Endometrium (tissue), 2 donors: ENCODE data around the gene STARD3NL.
"Not testable (repeated sequence)": the region's sequence is repeated elsewhere in the genome, so short reads cannot be mapped to it uniquely, and the experiment has no call there.

ENCODE experiments used
- FAIRE-seq: peaks from 2 replicates; lab custom pipeline; 2012; peaks lifted over from hg19 to GRCh38; lab: Jason Lieb, UNC
- donor health status: control.
- donor health status: control.

Gene STARD3NL, protein sequence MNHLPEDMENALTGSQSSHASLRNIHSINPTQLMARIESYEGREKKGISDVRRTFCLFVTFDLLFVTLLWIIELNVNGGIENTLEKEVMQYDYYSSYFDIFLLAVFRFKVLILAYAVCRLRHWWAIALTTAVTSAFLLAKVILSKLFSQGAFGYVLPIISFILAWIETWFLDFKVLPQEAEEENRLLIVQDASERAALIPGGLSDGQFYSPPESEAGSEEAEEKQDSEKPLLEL

DNA sequence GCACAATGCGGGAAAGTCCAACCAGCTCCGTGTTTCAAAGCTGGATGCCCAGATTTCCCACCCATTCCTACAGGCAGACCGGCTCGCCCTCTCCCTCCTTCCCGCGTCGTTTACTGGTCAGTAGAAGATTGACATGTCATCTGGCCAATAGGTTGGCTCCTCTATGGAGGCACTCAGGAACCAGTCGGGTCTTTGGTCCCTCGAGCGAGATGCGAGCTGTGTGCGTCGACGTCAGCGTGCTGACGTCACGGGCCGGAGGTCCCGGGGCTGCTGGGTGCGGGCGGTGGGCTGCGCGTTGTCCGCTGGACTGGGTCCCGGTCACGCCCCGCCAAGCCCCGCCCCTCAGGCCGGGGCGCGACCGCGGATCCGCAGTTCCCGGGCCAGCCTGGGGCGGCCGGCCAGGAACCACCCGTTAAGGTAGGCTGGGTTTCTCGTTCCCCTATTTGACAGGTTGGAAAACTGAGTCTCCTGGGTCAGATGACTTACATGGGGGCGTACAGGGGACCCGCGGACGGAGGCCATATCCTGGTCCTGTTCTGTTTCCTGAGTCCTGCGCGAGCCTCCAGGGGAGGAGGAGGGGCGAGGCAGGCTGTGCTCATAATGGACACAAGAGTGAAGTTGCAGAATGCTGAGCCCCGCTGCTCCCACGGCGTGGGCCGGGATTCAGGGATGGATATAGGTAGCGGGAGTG lies at the start of gene STARD3NL:
Gene STARD3NL, plus strand, starts transcription at position 242 of the 691 bp plus-strand sequence. CDS start 29,260 bp downstream, outside the sequence.
- peak; percentile 95 for FAIRE-seq

DNA sequence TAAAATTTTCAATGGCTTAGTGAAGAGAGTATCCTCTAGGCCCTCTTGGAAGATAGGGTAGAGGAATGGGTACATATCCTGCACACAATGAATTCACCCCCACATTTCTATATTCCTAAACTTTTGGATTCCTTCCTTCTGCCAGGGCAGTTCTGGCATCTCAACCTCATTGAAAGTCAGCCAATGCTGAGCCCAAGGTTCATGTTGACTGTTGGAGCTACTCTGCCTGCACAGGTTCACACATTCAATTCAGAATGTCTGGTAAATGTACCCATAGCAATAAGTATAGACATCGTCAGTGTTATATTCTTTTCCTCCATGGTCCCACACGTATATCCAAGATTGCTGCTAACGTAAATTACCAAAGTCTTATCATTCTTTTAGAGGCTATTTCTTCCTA lies 48.9 kb upstream of the STARD3NL start:
- no peak for FAIRE-seq

DNA sequence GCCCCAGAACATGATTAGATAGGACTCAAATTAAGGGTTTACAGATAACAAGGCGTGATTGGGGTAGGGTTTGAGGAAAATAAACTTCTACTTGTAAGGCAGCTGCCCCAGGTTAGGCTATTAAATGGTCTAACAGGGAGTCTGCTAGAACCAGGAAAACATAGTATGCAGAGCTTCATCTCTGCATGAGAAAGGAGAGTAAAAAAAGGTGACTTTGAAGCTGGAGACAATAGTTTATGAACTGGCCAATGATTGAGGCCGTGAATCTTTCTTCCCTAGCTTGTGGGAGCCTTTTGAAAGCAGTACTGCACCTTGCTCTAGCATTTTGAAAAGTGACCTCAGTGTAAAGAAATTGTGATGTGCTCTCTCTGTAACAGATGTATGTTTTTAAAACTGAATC lies 48.5 kb upstream of the STARD3NL start:
- no peak for FAIRE-seq

DNA sequence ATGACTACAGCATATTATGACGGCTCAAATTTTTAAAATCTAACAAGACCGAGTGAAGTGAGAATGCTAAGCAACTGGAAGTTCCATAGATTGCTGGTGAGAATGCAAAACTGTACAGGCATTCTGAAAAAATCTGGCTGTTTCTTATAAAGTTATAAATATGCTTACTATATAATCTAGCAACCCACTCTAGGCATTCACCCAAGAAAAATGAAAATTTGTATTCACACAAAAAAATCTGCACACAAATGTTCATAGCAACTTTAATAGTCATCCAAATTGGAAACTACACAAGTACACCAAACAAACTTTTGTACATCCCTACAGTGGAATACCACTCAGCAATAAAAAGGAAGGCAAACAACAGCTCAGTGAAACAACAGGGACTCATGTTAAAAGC lies 39.9 kb upstream of the STARD3NL start:
- no peak for FAIRE-seq

DNA sequence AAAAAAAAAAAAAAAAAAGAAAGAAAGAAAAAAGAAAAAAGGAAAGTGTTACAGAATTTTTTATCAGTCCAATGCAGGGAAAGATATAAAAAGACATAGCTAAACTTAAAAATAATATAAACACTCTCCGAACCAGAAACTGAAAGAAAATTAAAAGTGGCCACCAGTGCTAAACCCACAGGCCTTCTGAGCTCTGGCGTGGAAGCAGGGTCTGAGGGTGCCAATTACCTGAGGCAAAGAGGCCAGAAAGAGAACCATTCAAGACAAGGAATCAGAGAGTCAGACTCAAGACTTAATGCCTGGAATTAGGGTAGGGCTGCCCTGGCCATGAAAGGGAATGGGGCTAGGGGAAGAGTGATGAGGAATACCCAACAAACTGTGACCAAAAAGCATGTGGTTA lies 36.9 kb upstream of the STARD3NL start:
- FAIRE-seq: no peak

DNA sequence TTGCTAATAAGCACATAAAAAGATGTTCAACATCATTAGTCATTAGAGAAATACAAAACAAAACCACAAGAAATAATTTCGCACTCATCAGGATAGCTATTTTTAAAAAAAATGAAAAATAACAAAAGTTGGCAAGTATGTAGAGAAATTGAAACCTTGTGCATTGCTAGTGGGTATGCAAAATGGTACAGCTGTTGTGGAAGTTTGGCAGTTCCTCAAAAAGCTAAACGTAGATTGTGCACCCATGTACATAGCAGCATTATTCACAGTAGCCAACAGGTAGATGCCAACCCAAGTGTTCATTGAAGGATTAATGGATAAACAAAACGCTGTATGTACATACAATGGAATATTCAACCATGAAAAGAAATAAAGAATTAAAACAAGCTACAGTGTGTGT lies 35.3 kb upstream of the STARD3NL start:
- FAIRE-seq: no peak

DNA sequence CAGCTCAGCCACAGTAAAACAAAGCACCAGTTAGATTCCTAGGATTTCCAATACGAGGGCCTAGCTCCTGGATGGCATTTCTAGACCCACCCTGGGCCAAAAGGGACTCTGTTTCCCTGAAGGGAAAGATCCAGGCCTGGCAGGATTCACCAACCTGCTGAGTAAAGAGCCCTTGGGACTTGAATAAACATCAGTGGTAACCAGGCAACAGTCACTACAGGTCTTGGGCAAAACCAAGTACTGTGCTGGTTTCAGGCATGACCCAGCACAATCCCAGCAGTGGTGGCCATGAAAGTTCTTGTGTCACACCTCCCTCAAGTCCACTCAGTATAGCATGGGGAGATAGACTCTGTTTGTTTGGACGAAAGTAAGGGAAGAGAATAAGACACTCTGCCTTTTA lies 31.0 kb upstream of the STARD3NL start:
- no peak for FAIRE-seq

DNA sequence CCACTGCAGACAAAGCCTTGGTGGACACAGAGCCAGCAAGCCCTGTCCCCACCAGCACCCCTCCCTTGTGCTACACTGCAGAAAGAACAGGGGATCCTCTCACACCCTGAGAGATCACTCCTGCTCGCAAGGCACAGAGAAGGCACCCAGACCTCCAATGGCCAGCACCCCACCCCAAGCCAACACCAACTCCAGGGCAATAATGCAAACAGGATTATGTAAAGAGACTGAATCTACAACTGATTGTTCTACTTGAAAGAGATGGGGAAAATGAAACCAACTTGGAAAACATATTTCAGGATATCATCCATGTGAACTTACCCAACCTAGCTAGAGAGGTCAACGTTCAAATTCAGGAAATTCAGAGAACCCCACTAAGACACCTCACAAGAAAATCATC lies 26.5 kb upstream of the STARD3NL start:
- FAIRE-seq: no peak

DNA sequence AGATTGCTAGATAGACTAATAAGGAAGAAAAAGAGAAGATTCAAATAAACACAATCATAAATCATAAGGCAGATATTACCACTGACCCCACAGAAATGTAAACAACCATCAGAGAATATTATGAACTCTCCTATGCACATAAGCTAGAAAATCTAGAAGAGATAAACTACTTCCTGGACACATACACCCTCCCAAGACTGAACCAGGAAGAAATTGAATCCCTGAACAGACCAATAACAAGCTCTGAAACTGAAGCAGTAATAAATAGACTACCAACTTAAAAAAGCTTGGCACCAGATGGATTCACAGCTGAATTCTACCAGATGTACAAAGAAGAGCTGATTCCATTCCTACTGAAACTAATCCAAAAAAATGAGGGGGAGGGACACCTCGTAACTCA lies 24.5 kb upstream of the STARD3NL start:
- FAIRE-seq: no peak

DNA sequence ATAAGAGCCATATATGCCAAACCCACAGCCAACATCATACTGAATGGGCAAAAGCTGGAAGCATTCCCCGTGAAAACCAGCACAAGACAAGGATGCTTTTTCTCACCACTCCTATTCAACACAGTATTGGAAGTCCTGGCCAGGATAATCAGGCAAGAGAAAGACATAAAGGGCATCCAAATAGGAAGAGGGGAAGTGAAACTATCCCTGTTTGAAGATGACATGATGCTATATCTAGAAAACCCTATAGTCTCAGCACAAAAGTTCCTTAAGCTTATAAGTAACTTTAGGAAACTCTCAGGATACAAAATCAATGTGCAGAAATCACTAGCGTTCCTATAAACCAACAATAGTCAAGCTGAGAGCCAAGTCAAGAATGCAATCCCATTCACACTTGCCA lies 23.8 kb upstream of the STARD3NL start:
- no peak for FAIRE-seq

DNA sequence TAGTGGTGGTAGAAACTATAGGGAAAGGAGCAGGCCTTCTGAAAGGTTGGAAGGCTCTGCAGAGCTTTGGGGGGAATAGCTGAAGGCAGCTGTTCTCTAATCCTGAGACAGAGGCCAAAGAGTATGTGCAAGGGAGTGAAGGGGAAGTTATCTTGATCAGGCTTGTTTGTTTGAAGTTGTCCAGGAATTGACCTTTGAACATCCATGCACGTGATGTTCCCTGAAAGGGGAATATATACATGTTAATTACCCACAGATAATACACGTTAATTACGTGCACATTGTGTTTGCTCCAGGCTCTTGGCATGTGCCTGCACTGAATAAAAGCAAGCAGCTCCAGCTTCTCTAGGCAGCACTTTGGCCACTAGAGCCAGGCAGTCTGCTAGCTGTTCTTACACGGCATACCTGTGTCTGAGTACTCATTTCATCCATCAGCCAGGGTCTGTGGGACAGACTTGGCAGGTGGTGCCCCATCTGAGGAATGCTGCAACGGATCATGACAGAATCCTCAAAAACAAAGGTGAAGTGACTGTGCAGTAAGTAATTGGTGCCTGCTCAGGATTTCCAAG lies 18.0 kb upstream of the STARD3NL start:
- no peak for FAIRE-seq

DNA sequence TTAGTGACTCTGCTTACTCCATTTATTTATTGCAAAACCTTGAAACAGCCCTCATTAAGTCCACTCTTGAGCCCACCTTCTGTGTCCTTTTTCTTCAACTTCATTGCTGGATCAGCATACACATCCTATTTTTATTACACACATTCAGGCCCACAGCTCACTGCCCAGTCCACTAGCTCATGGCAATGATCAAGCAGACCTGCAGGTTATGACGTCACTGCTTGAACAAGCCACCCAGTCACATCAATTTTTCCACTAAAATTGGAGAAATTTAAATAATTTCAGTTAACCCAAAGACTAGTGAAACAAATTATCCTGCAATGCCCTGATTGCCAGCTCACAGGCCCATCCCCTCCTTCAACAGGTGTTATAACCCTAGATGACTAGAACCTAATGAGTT lies 16.0 kb upstream of the STARD3NL start:
- FAIRE-seq: no peak

DNA sequence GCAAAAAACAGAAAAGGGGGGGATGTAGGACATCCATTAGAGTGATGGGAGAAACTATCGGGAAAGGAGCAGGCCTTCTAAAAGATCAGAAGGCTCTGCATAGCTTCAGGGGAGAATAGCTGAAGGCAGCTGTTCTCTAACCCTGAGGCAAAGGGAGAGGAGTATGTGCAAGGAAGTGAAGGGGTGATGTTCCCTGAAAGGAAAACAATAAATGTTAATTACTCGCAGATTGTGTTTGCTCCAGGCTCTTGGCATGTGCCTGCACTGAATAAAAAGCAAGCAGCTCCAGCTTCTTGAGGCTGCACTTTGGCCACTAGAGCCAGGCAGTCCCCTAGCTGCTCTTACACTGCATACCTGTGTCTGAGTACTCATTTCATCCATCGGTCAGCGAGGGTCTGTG lies 14.4 kb upstream of the STARD3NL start:
- no peak for FAIRE-seq

DNA sequence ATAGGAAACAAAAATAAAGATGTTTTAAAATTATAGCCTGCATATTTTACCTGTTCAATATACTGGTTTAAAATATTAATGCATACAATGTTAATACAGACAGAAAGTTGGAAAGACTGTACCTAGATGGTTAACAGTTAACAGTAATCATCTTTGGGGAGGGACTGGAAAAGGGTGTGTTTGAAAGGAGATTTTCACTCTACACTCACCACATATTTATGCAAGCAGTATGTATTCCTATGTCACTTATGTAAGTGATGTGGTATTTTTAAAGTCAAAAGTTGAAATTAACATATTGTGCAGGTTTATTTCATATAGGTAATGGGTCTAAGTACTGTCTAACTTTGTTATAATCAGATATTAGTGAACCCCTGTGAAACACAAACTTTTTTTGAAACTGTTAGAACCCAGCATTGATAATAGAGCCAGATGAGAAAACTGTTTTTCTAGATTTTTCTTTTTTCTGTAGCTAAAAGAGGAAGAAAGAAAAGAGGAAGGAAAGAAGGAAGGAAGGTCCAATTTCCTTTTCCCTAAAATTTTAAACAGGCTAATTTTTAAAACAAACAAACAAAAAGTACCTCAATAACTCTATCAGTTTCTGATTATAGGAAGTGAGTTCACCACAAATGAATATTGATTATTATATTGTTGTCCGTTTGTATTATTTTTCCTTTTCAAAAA lies 9.0 kb upstream of the STARD3NL start:
- no peak for FAIRE-seq

DNA sequence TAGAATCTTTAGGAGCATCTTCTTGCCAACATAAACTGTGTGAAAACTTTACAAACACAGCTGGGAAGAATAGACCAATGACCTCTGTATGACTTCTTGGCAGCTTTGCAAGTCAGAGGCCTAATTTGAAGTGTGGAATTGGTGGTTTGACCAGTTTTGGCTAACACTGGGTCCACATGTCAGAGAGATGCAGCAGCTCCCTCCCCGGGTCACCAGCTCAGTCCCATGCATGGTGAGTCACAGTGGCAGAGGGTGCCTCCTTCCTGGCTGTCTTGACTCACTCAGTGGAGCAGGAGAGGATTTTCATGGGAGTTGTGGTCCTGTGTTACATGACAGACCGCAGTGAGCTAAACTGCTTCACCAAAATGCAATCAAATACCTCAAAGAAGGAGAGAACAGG lies 8.2 kb upstream of the STARD3NL start:
- FAIRE-seq: no peak

DNA sequence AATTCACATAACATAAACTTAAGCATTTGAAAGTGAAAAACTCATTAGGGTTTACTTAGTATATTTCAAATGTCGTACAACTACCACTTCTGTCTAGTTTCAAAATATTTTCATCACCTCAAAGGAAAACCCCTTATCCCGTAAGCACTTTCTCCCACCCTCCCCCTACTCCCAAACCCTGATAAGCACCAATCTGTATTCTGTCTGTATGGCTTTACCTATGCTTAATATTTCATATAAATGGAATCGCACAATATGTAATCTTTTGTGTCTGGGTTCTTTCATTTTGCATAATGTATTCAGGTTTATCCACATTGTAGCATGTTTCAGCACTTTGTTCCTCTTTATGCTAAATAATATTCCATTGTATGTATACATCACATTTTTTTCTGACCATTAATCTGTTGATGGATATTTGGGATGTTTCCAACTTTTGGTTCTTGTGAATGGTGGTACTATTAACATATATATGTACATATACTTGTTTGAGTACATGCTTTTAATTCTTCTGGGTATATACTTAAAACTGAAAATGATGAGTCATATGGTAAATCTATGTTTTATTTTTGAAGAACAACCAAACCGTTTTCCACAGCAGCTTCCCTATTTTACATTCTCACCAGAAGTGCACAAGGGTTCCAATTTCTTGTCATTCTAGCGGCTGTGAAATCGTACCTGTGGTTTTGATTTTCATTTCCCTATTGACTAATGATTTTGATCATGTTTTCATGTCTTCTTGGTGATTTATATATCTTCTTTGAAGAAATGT lies 6.2 kb upstream of the STARD3NL start:
- FAIRE-seq: no peak

DNA sequence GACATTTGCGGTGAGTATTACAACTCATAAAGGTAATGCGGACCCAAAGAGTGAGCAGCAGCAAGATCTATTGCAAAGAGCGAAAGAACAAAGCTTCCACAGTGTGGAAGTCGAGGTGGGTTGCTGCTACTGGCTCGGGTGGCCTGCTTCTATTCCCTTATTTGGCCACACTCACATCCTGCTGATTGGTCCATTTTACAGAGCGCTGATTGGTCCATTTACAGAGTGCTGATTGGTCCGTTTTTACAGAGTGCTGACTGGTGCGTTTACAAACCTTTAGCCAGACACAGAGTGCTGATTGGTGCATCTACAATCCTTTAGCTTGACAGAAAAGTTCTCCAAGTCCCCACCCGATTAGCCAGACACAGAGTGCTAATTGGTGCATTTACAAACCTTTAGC lies 2.5 kb upstream of the STARD3NL start:
- not testable (repeated sequence) for FAIRE-seq

DNA sequence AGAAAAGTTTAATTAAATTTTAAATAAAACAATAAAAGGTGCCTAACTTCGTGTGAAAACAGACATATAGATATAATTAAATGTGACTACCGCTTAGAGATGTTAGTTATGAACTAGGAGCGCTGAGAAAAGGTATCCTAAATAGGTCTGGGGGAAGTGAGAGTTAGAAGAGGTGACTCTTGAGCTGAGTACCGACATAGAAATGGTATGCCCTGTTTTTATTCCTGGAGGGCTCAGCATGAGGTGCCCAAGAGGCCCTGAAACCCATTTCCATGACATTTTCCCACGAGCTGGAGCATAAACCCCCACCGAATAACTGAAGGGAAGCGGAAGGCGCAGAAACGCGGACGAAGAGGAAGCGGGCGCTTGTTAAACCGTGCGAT lies 433 bp upstream of the STARD3NL start:
- FAIRE-seq: no peak

DNA sequence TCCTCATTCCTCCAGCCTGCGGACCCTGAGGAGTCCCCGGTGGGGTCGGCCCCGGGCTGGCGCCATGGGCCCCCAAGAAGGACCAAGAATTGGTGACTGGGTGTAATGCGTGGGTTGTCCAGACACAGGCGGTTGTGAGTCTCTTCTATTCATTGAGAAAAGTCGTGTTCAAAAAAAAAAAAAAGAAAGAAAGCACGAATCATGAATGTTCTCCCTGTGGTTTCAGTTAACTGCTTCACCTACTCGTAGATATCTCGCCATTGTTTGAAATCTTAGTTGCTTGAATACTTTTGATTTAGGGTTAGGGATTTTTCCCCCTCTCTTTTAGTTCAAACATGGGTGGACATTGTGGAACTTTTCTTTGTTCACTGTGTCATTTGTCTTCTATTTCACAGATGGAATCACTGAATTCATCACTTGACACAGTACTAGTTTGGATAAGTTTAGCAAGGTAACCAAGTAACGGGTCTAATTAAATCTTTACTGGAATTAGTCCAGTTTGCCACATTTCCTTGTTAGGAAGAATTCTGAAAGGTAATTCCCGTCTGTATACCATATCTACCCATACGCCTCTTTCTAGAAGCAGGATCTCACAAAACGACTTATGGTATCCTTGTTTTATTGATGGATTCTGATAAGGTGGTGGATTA lies 775 bp downstream of the STARD3NL start:
- FAIRE-seq: peak; percentile 48

DNA sequence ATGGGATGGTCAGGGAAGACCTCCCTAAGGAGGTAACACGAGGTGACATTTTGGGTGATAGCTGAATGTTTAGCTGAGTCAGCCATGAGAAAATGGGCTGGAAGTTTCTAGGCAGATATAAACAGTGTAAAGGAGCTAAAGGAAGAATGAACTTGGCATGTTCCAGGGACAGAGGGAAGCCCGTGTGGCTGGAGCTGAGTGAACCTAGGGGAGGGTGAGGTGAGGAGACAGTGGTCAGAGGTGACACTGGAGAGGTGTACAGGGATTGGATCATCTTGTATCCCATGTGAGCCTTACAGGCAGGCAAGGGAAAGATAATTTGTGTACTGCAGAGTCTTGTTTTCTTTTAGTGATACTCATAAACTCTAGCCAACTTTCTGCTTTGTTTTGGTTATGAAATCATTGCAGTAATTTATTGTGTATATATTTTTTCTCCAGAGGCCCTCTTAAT lies 1.8 kb downstream of the STARD3NL start:
- FAIRE-seq: no peak

DNA sequence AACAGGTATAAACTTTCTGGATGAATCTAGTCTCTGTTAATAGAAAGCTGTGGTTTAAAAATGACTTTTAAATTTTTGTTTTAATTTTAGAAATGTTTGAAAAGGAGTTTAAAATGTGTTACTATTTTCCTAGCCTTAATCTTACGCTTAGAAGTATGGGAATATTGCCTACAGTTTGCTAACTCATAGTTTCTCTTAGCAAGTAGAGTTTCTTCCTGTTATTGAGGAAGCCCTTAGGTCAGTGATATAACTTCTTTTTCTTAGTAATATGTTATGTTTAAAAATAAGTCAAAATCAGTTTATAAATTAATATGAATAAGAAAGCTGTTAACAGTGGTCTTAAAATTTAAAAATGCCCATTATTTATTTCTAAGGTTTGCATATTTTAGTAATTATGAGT lies 3.1 kb downstream of the STARD3NL start:
- peak; percentile 26 for FAIRE-seq

DNA sequence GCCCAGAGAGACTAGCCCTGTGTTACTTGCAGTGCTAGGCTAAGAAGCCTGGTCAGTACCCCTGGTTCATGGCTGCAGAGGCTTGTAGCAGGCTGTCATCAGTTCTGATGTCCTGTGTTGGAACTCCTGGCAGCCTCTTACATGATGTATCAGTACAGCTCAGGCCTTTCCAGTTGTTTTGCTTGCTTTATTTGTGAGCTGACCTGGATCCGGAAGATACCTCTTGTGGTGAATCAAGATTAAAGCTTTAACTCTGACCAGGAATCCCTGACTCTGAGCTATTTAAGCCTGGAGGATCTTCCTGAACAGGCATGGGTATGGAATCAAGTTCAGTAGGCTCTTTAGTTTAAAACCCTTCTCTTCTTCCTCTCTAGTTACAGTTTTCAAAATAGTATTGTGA lies 4.4 kb downstream of the STARD3NL start:
- FAIRE-seq: no peak
